Measurements from ENCODE around the gene GET4. TPM values are rescaled to one million over a fixed set of nuclear protein-coding genes. Genes with fewer than 3 reads are reported as not detected.

Gene GET4
- total RNA-seq, 2 experiments from 2014 or later = 84.4 to 96.4 TPM

GRCh38 chr7:900331-901040 lies 24.1 kb downstream of the GET4 start:
- Mint-ChIP-seq H3K4me3 (no peak overlapping the region), H3K9me3 (no peaks in the 10 kb centered on the region), H3K27ac (no peak overlapping the region), H3K36me3 (ENCODE audit: low read depth) (peaks cover 23% of the 10 kb centered on the region), H3K4me1 (ENCODE audit: low read depth) (no peaks in the 10 kb centered on the region), H3K27me3 (peaks cover 9% of the 10 kb centered on the region)
- H3K4me3 ChIP-seq (ENCODE audit: low read length) = no peak overlapping the region
- H3K36me3 ChIP-seq (ENCODE audit: insufficient read depth, low read length) = peaks cover 23% of the 10 kb centered on the region
- intact Hi-C loops (cut with DNase I, micrococcal nuclease) = no loop called here
- ATAC-seq (ENCODE audit: poor library complexity) = no peak
- DNase-seq = no peak
- H3K27me3 ChIP-seq (ENCODE audit: control insufficient read depth in 1 of 2, insufficient read depth in 2 of 2, low read length in 2 of 2) = no peaks in the 10 kb centered on the region
- no peak for TF ChIP-seq CTCF (IDR thresholded peaks at IDR 0.05)
- H3K4me1 ChIP-seq (ENCODE audit: insufficient read depth, low read length) = peaks cover 6% of the 10 kb centered on the region
- no peaks in the 10 kb centered on the region for H3K9me3 ChIP-seq (ENCODE audit: control insufficient read depth in 1 of 2, insufficient read depth in 1 of 2, low read length in 2 of 2)
- ChIA-PET POLR2A (no interaction called here), CTCF (no interaction called here)
- no peak overlapping the region for H3K27ac ChIP-seq (ENCODE audit: low read depth in 1 of 2, low read length in 2 of 2)

- Mint-ChIP-seq H3K36me3 (ENCODE audit: low read depth) (peaks cover 20% of the 10 kb centered on the region), H3K27ac (no peak overlapping the region), H3K4me1 (ENCODE audit: low read depth) (no peaks in the 10 kb centered on the region), H3K27me3 (peaks cover 9% of the 10 kb centered on the region), H3K4me3 (no peak overlapping the region), H3K9me3 (no peaks in the 10 kb centered on the region)
- no peak overlapping the region for H3K27ac ChIP-seq (ENCODE audit: low read depth in 1 of 2, low read length in 2 of 2)
- no peaks in the 10 kb centered on the region for H3K9me3 ChIP-seq (ENCODE audit: control insufficient read depth in 1 of 2, insufficient read depth in 1 of 2, low read length in 2 of 2)
- ChIA-PET POLR2A (no interaction called here), CTCF (no interaction called here)
- H3K36me3 ChIP-seq (ENCODE audit: insufficient read depth, low read length) = peaks cover 18% of the 10 kb centered on the region
- DNase-seq (no peak), ATAC-seq (ENCODE audit: poor library complexity) (no peak)
- H3K4me1 ChIP-seq (ENCODE audit: insufficient read depth, low read length) = peaks cover 6% of the 10 kb centered on the region
- TF ChIP-seq CTCF (IDR thresholded peaks at IDR 0.05) = no peak
- H3K4me3 ChIP-seq (ENCODE audit: low read length) = no peak overlapping the region
- intact Hi-C loops (cut with DNase I, micrococcal nuclease) = no loop called here
- no peaks in the 10 kb centered on the region for H3K27me3 ChIP-seq (ENCODE audit: control insufficient read depth in 1 of 2, insufficient read depth in 2 of 2, low read length in 2 of 2)
Measured at GRCh38 chr7:901041-901387, 24.7 kb downstream of the GET4 start.

- Histone ChIP-seq H3K4me1 (ENCODE audit: insufficient read depth, low read length) (peaks cover 6% of the 10 kb centered on the region), H3K27ac (ENCODE audit: low read depth in 1 of 2, low read length in 2 of 2) (no peak overlapping the region), H3K9me3 (ENCODE audit: control insufficient read depth in 1 of 2, insufficient read depth in 1 of 2, low read length in 2 of 2) (no peaks in the 10 kb centered on the region), H3K36me3 (ENCODE audit: insufficient read depth, low read length) (peaks cover 12% of the 10 kb centered on the region), H3K27me3 (ENCODE audit: control insufficient read depth in 1 of 2, insufficient read depth in 2 of 2, low read length in 2 of 2) (no peaks in the 10 kb centered on the region), H3K4me3 (ENCODE audit: low read length) (no peak overlapping the region)
- Mint-ChIP-seq H3K27ac (no peak overlapping the region), H3K9me3 (no peaks in the 10 kb centered on the region), H3K4me1 (ENCODE audit: low read depth) (no peaks in the 10 kb centered on the region), H3K4me3 (no peak overlapping the region), H3K27me3 (peaks cover 9% of the 10 kb centered on the region), H3K36me3 (ENCODE audit: low read depth) (peaks cover 14% of the 10 kb centered on the region)
- ATAC-seq (ENCODE audit: poor library complexity) (peak; percentile 36), DNase-seq (peak in 5 of 14 experiments; percentile 36 to 73 (median 50))
- intact Hi-C loops (cut with DNase I, micrococcal nuclease) = no loop called here
- TF ChIP-seq CTCF (IDR thresholded peaks at IDR 0.05) = no peak
- POLR2A ChIA-PET = no interaction called here
- CTCF ChIA-PET = no interaction called here
Measured at GRCh38 chr7:901388-902154, 25.2 kb downstream of the GET4 start.

Measured in CD4-positive, alpha-beta T cell (primary cell).